ENCODE results near the gene NAALADL1.

NAALADL1 gene

GRCh38 chr11:65040847-65041622 lies 17.3 kb downstream of the NAALADL1 start, which contains the start of gene SAC3D1 (continued):
- peak; percentile 72 for TF ChIP-seq GLIS2 (tag by site-specific recombination; IDR thresholded peaks at IDR 0.05)
- no peak for TF ChIP-seq TRIM28 (IDR thresholded peaks at IDR 0.05; ENCODE audit: borderline replicate concordance, low read length)
- TF ChIP-seq ZFP69B (tag by site-specific recombination; IDR thresholded peaks at IDR 0.05): peak; percentile 37; the same call in 1 of the 2 replicates
- TF ChIP-seq HOXC10 (CRISPR knock-in tag; IDR thresholded peaks at IDR 0.05): peak; percentile 30; the same call in 1 of the 2 replicates
- TF ChIP-seq ZBTB26 (tag by site-specific recombination; optimal IDR thresholded peaks at IDR 0.05): peak; percentile 75
- TF ChIP-seq KLF10 (tag by site-specific recombination; IDR thresholded peaks at IDR 0.05): peak; percentile 24; the same call in 1 of the 2 replicates
- no peak for TF ChIP-seq ZNF626 (tag by site-specific recombination; IDR thresholded peaks at IDR 0.05)
- no peak for TF ChIP-seq ZSCAN16 (tag by site-specific recombination; IDR thresholded peaks at IDR 0.05)
- peak; percentile 77 for TF ChIP-seq ZEB2 (tag by site-specific recombination; IDR thresholded peaks at IDR 0.05)
- TF ChIP-seq PATZ1 (tag by site-specific recombination; IDR thresholded peaks at IDR 0.05): peak; percentile 89
- TF ChIP-seq ZNF114 (tag by site-specific recombination; IDR thresholded peaks at IDR 0.05): no peak
- peak; percentile 86 for TF ChIP-seq SP3 (tag by site-specific recombination; IDR thresholded peaks at IDR 0.05)
- no peak for TF ChIP-seq ZSCAN30 (tag by site-specific recombination; IDR thresholded peaks at IDR 0.05)
- no peak for TF ChIP-seq ZNF341 (tag by site-specific recombination; IDR thresholded peaks at IDR 0.05; ENCODE audit: low read depth)
- TF ChIP-seq ZNF155 (tag by site-specific recombination; IDR thresholded peaks at IDR 0.05): no peak
- TF ChIP-seq ZNF169 (tag by site-specific recombination; IDR thresholded peaks at IDR 0.05): no peak
- no peak for TF ChIP-seq ZNF623 (tag by site-specific recombination; IDR thresholded peaks at IDR 0.05)
- 0 out of 2 replicates have a peak, but pooled peaks have one; percentile 20 for TF ChIP-seq ZIC2 (tag by site-specific recombination; IDR thresholded peaks at IDR 0.05)
- TF ChIP-seq ZNF544 (tag by site-specific recombination; IDR thresholded peaks at IDR 0.05): no peak
- TF ChIP-seq PBX3 (CRISPR knock-in tag; IDR thresholded peaks at IDR 0.05): peak; percentile 82; the same call in 1 of the 2 replicates
- 0 out of 2 replicates have a peak, but pooled peaks have one; percentile 28 for TF ChIP-seq ZNF600 (tag by site-specific recombination; IDR thresholded peaks at IDR 0.05)
- no peak for TF ChIP-seq ZNF514 (tag by site-specific recombination; IDR thresholded peaks at IDR 0.05)
- no peak for TF ChIP-seq ZBTB10 (tag by site-specific recombination; IDR thresholded peaks at IDR 0.05)
- TF ChIP-seq ZNF2 (tag by site-specific recombination; IDR thresholded peaks at IDR 0.05): no peak
- TF ChIP-seq ZNF274 (IDR thresholded peaks at IDR 0.05; ENCODE audit: low read length): no peak
- TF ChIP-seq ZNF274 (tag by site-specific recombination; IDR thresholded peaks at IDR 0.05; ENCODE audit: borderline replicate concordance): no peak
- TF ChIP-seq KLF1 (tag by site-specific recombination; IDR thresholded peaks at IDR 0.05): peak; percentile 54; the same call in 1 of the 2 replicates
- TF ChIP-seq ZBTB48 (tag by site-specific recombination; IDR thresholded peaks at IDR 0.05): peak; percentile 44; the same call in 1 of the 2 replicates
- no peak for TF ChIP-seq ZNF621 (tag by site-specific recombination; IDR thresholded peaks at IDR 0.05)
- TF ChIP-seq TSHZ1 (tag by site-specific recombination; IDR thresholded peaks at IDR 0.05; ENCODE audit: borderline replicate concordance): no peak
- TF ChIP-seq ZFHX2 (tag by site-specific recombination; conservative IDR thresholded peaks at IDR 0.05): peak; percentile 58; the same call in 1 of the 2 replicates

Measured in HEK293 (cell line).